GM10847 (cell line): ENCODE measurements around the gene FOXN1.

ENCODE experiments used
- POLR2A ChIP-seq: IDR thresholded peaks from 2 replicates; pipeline ENCODE4 v1.6.1; 2011; ENCODE audit not compliant: insufficient read length; ENCODE audit errors: extremely low read depth

The FOXN1 gene

GRCh38 chr17:28493460-28493859, 12.7 kb upstream of the FOXN1 start:
- TF ChIP-seq POLR2A = no peak

GRCh38 chr17:28494445-28495188, 11.5 kb upstream of the FOXN1 start:
- no peak for TF ChIP-seq POLR2A

- TF ChIP-seq POLR2A = no peak
Measured at GRCh38 chr17:28495635-28496034, 10.5 kb upstream of the FOXN1 start.

GRCh38 chr17:28497931-28498330, 8.2 kb upstream of the FOXN1 start:
- no peak for TF ChIP-seq POLR2A

- TF ChIP-seq POLR2A = no peak
Measured at GRCh38 chr17:28498652-28499363, 7.3 kb upstream of the FOXN1 start.

GRCh38 chr17:28499364-28499664, 6.8 kb upstream of the FOXN1 start:
- TF ChIP-seq POLR2A = no peak

- TF ChIP-seq POLR2A = no peak
Measured at GRCh38 chr17:28499684-28500357, 6.3 kb upstream of the FOXN1 start.

GRCh38 chr17:28500712-28501379, 5.3 kb upstream of the FOXN1 start:
- TF ChIP-seq POLR2A = peak; percentile 14

GRCh38 chr17:28501421-28502284, 4.5 kb upstream of the FOXN1 start:
- TF ChIP-seq POLR2A = peak; percentile 1

- no peak for TF ChIP-seq POLR2A
Measured at GRCh38 chr17:28503420-28503819, 2.7 kb upstream of the FOXN1 start.

GRCh38 chr17:28506763-28507487, 777 bp downstream of the FOXN1 start:
- no peak for TF ChIP-seq POLR2A

GRCh38 chr17:28507567-28508203, 1.5 kb downstream of the FOXN1 start:
- TF ChIP-seq POLR2A = no peak

GRCh38 chr17:28508211-28508724, 2.1 kb downstream of the FOXN1 start:
- TF ChIP-seq POLR2A = no peak
